Ovary (tissue), 3 donors: ENCODE measurements around the gene S1PR5.

Experiments used
- CTCF ChIP-seq, 3 donors: fragments of 450-650 bp in 2 of 3; fragments of 200-600 bp in 1 of 3; IDR thresholded peaks; one replicate each; pipeline versions ENCODE4 v1.5.1 to v1.8.0; 2016 to 2022; ENCODE audit warnings: antibody characterized with exemption in 3 of 3, mild to moderate bottlenecking in 1 of 3
- EP300 ChIP-seq: sonication (generic); formaldehyde crosslinking; IDR thresholded peaks from one replicate; pipeline ENCODE4 v1.6.1; 2017; ENCODE audit warnings: antibody characterized with exemption
- POLR2A ChIP-seq: fragments of 450-650 bp; IDR thresholded peaks from one replicate; pipeline ENCODE4 v1.6.1; 2017; ENCODE audit warnings: antibody characterized with exemption, mild to moderate bottlenecking, moderate library complexity
- donor health status: DM: no; HTN: no; CAD: no.

GRCh38 chr19:10474962-10475451 is 42.2 kb downstream of the S1PR5 start:
- TF ChIP-seq CTCF (IDR thresholded peaks at IDR 0.05) (no peak), POLR2A (no peak), EP300 (no peak)
